ENCODE measurements around the gene ADISSP. TPM values are rescaled to one million over a fixed set of nuclear protein-coding genes. Genes with fewer than 3 reads are reported as not detected.

ADISSP gene
- total RNA-seq, 3 donors from 2014 or later (not counting 1 experiment from before 2014, with no cell fraction given) = 10.1 to 13.5 (median 12.3) TPM

DNA sequence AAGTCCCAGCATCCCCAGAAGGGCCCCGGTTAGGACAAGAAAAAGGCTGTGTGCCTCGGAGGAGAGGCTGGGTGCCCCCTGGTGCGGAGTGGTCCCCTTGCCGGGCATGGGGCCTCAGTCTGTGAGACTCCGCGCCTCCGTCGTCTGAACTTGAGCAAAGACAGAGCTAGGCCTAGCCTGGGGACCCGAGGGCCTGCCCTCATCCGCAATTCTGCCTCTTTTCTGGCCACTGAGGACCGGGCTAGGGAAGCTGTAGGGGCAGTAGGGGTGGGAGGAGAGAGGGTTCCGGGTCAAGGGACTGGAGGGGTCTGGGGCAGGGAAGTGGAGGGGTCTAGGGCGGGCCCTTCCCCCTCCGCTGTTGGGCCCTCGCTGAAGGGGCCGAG, 35.6 kb downstream of the ADISSP start:
- H3K9me3 Mint-ChIP-seq = no peaks in the 10 kb centered on the region
- intact Hi-C loops (cut with micrococcal nuclease) = no loop called here
- no peaks in the 10 kb centered on the region for H3K36me3 Mint-ChIP-seq
- Histone ChIP-seq H3K27ac (ENCODE audit: low read length) (no peak overlapping the region), H3K4me1 (ENCODE audit: control insufficient read depth, insufficient read depth, low read length) (no peaks in the 10 kb centered on the region), H3K36me3 (ENCODE audit: control insufficient read depth, insufficient read depth, low read length) (no peaks in the 10 kb centered on the region), H3K4me3 (ENCODE audit: low read length) (no peak overlapping the region), H3K27me3 (ENCODE audit: control insufficient read depth, insufficient read depth, low read length) (peaks cover 15% of the 10 kb centered on the region), H3K9me3 (ENCODE audit: control insufficient read depth, insufficient read depth, low read length) (no peaks in the 10 kb centered on the region)
- no peak overlapping the region for H3K27ac Mint-ChIP-seq
- ATAC-seq (no peak), DNase-seq (no peak)
- 83% methylated on average over 16 of the region's 16 CpGs for WGBS (ENCODE audit: insufficient coverage)
- TF ChIP-seq, protein P1, sequence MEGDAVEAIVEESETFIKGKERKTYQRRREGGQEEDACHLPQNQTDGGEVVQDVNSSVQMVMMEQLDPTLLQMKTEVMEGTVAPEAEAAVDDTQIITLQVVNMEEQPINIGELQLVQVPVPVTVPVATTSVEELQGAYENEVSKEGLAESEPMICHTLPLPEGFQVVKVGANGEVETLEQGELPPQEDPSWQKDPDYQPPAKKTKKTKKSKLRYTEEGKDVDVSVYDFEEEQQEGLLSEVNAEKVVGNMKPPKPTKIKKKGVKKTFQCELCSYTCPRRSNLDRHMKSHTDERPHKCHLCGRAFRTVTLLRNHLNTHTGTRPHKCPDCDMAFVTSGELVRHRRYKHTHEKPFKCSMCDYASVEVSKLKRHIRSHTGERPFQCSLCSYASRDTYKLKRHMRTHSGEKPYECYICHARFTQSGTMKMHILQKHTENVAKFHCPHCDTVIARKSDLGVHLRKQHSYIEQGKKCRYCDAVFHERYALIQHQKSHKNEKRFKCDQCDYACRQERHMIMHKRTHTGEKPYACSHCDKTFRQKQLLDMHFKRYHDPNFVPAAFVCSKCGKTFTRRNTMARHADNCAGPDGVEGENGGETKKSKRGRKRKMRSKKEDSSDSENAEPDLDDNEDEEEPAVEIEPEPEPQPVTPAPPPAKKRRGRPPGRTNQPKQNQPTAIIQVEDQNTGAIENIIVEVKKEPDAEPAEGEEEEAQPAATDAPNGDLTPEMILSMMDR (IDR thresholded peaks at IDR 0.05) = no peak
- no peak overlapping the region for H3K4me3 Mint-ChIP-seq
- peaks cover 0 to 4% of the 10 kb centered on the region in 2 donors for H3K4me1 Mint-ChIP-seq
- H3K27me3 Mint-ChIP-seq (ENCODE audit: low read depth in 2 of 2) = peaks cover 32 to 43% of the 10 kb centered on the region in 2 donors

DNA sequence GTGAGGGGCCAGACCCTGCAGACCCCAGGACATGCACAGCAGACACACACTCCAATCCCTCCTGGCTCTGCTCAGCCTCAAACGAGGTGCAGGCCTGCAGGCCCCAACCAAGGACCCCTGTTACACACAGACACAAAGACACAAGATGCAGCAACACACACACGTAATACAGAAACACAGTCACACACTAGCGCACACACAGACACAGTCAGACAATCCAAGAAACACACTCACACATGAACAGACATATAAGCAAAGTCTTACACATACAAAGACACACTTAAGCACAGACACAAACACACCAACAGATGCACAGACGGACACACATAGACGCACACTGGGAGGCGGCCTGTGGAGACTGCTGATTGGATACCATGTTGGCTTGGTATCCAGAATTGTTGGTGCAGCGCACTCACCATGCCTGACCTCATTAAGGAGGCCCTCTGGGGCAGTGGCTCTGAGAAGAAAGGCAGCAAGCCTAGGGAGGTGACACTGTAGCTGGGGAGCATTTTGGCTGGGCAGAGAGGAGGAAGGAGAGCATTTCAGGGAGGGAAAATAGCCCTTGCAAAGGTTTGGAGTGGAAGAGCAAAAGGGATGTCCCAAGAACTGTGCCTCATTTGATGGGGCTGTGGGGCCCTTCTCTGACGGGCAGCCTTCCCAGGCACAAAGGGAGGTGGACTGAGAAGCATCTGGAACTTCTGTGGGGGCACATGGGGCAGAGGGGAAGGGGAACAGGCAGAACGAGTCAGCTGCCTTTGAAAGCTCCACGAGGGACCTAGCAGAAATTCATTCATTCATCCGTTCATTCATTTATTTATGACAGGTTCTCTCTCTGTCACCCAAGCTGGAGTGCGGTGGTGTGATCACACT, 36.5 kb downstream of the ADISSP start:
- intact Hi-C loops (cut with micrococcal nuclease) = no loop called here
- H3K27me3 Mint-ChIP-seq (ENCODE audit: low read depth in 2 of 2) = peaks cover 35 to 43% of the 10 kb centered on the region in 2 donors
- 91% methylated on average over 12 of the region's 12 CpGs for WGBS (ENCODE audit: insufficient coverage)
- Histone ChIP-seq H3K9me3 (ENCODE audit: control insufficient read depth, insufficient read depth, low read length) (no peaks in the 10 kb centered on the region), H3K36me3 (ENCODE audit: control insufficient read depth, insufficient read depth, low read length) (no peaks in the 10 kb centered on the region), H3K27me3 (ENCODE audit: control insufficient read depth, insufficient read depth, low read length) (peaks cover 15% of the 10 kb centered on the region), H3K4me3 (ENCODE audit: low read length) (no peak overlapping the region), H3K27ac (ENCODE audit: low read length) (no peak overlapping the region), H3K4me1 (ENCODE audit: control insufficient read depth, insufficient read depth, low read length) (no peaks in the 10 kb centered on the region)
- H3K27ac Mint-ChIP-seq = no peak overlapping the region
- H3K4me1 Mint-ChIP-seq = peaks cover 0 to 4% of the 10 kb centered on the region in 2 donors
- H3K4me3 Mint-ChIP-seq = no peak overlapping the region
- no peaks in the 10 kb centered on the region for H3K9me3 Mint-ChIP-seq
- ATAC-seq = no peak
- TF ChIP-seq, protein P1 (IDR thresholded peaks at IDR 0.05) = no peak
- DNase-seq = no peak
- H3K36me3 Mint-ChIP-seq = no peaks in the 10 kb centered on the region

DNA sequence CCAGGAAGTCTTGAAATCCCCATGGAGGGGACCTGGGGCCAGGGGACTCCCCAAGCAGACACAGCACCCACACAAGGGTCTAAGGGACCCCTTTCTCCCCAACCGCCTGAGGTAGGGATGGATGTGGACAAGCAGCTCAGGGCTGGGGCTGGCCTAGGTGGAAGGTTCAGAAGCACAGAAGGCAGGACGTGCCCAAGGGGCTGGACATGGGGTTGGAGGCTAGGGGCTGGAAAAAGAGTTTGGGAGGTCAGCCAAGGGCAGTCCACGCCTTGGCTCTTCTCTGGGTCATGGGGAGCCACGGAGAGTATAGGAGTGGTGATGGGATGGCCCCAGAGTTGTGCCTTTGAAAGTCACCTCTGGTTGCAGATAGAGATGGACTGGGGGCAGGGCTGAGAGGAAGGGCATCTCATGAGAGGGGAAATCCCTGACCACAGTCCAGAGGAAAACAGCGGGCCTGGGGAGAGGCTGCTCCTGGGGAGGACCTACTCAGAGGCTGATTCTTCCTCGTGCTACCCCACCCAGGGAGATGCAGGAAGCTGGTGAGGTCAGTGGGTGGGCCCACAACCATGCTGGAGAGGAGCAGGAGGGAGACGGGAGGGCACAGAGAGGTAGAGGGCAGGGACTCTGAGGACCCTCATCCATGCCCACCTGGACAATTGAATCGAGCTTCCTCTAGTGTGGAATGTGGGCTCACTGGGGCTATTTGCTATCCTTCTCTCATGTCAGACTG, 37.6 kb downstream of the ADISSP start:
- Mint-ChIP-seq H3K4me3 (no peak overlapping the region), H3K36me3 (no peaks in the 10 kb centered on the region), H3K9me3 (no peaks in the 10 kb centered on the region), H3K27me3 (ENCODE audit: low read depth in 2 of 2) (peaks cover 35 to 42% of the 10 kb centered on the region in 2 donors), H3K4me1 (peaks cover 0 to 4% of the 10 kb centered on the region in 2 donors), H3K27ac (no peak overlapping the region)
- intact Hi-C loops (cut with micrococcal nuclease) = no loop called here
- Histone ChIP-seq H3K36me3 (ENCODE audit: control insufficient read depth, insufficient read depth, low read length) (no peaks in the 10 kb centered on the region), H3K27me3 (ENCODE audit: control insufficient read depth, insufficient read depth, low read length) (peaks cover 15% of the 10 kb centered on the region), H3K27ac (ENCODE audit: low read length) (no peak overlapping the region), H3K4me1 (ENCODE audit: control insufficient read depth, insufficient read depth, low read length) (no peaks in the 10 kb centered on the region), H3K9me3 (ENCODE audit: control insufficient read depth, insufficient read depth, low read length) (no peaks in the 10 kb centered on the region), H3K4me3 (ENCODE audit: low read length) (no peak overlapping the region)
- ATAC-seq = peak in 1 of 3 donors; percentile 15
- 62% methylated on average over 8 of the region's 8 CpGs for WGBS (ENCODE audit: insufficient coverage)
- no peak for DNase-seq
- TF ChIP-seq, protein P1 (IDR thresholded peaks at IDR 0.05) = no peak

Measured in natural killer cell (primary cell).